Astrocyte (in vitro differentiated cells and primary cell): ENCODE measurements around the gene EGFLAM. TPM values are rescaled to one million over a fixed set of nuclear protein-coding genes. Genes with fewer than 3 reads are reported as not detected.

Experiments
- DNase-seq: peaks from one replicate; pipeline ENCODE4 v3.0.0-alpha.2; 2010; ENCODE audit warnings: low read depth
- FAIRE-seq: peaks from 2 replicates; lab custom pipeline; 2011; peaks lifted over from hg19 to GRCh38; lab: Jason Lieb, UNC
- H2AFZ ChIP-seq: 2 replicates; pipeline ENCODE4 v1.6.0; 2012; ENCODE audit warnings: low read depth, low read length, inconsistent platforms
- H3K27ac ChIP-seq: 2 replicates; pipeline ENCODE4 v1.5.1; 2011; ENCODE audit warnings: low read depth, low read length, inconsistent platforms
- H3K27me3 ChIP-seq: 2 replicates; pipeline ENCODE4 v1.6.0; 2011; ENCODE audit warnings: low read length, inconsistent platforms; ENCODE audit not compliant: insufficient read depth
- H3K36me3 ChIP-seq: 2 replicates; pipeline ENCODE4 v1.5.1; 2011; ENCODE audit warnings: low read length, inconsistent platforms; ENCODE audit not compliant: insufficient read depth
- H3K4me1 ChIP-seq: 2 replicates; pipeline ENCODE4 v1.5.1; 2011; ENCODE audit warnings: low read length, inconsistent platforms; ENCODE audit not compliant: insufficient read depth
- H3K4me2 ChIP-seq: 2 replicates; pipeline ENCODE4 v1.6.0; 2012; ENCODE audit warnings: low read length, inconsistent platforms
- H3K4me3 ChIP-seq: 2 replicates; pipeline ENCODE4 v1.5.1; 2011; ENCODE audit warnings: low read depth, mild to moderate bottlenecking, low read length, inconsistent platforms; ENCODE audit not compliant: insufficient read depth
- H3K79me2 ChIP-seq: 2 replicates; pipeline ENCODE4 v1.6.0; 2012; ENCODE audit warnings: mild to moderate bottlenecking, low read length, inconsistent platforms; ENCODE audit not compliant: insufficient read depth
- H3K9ac ChIP-seq: 2 replicates; pipeline ENCODE4 v1.6.0; 2012; ENCODE audit warnings: mild to moderate bottlenecking, low read length, inconsistent platforms
- H3K9me3 ChIP-seq: 2 replicates; pipeline ENCODE4 v1.5.1; 2012; ENCODE audit warnings: low read depth, mild to moderate bottlenecking, low read length, inconsistent platforms; ENCODE audit not compliant: insufficient read depth
- H4K20me1 ChIP-seq: 2 replicates; pipeline ENCODE4 v1.6.0; 2012; ENCODE audit warnings: low read length, inconsistent platforms; ENCODE audit not compliant: insufficient read depth
- H3K27ac Mint-ChIP-seq: one replicate; pipeline ENCODE4 v1.8.0; 2021; ENCODE audit warnings: mild to moderate bottlenecking, mixed read lengths; ENCODE audit not compliant: unreplicated experiment
- H3K27me3 Mint-ChIP-seq: one replicate; pipeline ENCODE4 v1.8.0; 2021; ENCODE audit warnings: low read depth, mixed read lengths; ENCODE audit not compliant: unreplicated experiment
- H3K36me3 Mint-ChIP-seq: one replicate; pipeline ENCODE4 v1.8.0; 2021; ENCODE audit warnings: low read depth, mixed read lengths; ENCODE audit not compliant: unreplicated experiment
- H3K4me1 Mint-ChIP-seq: one replicate; pipeline ENCODE4 v1.8.0; 2021; ENCODE audit warnings: low read depth, mixed read lengths; ENCODE audit not compliant: unreplicated experiment
- H3K4me3 Mint-ChIP-seq: one replicate; pipeline ENCODE4 v1.8.0; 2021; ENCODE audit warnings: mild to moderate bottlenecking, moderate library complexity, mixed read lengths; ENCODE audit not compliant: unreplicated experiment
- H3K9me3 Mint-ChIP-seq: one replicate; pipeline ENCODE4 v1.8.0; 2021; ENCODE audit warnings: mild to moderate bottlenecking, mixed read lengths; ENCODE audit not compliant: unreplicated experiment
- CTCF ChIP-seq: IDR thresholded peaks from 2 replicates; pipeline ENCODE4 v1.5.1; 2011; ENCODE audit warnings: low read depth, mild to moderate bottlenecking, inconsistent platforms, low read length, moderate library complexity; ENCODE audit not compliant: insufficient read depth
- EZH2 ChIP-seq: IDR thresholded peaks from 2 replicates; pipeline ENCODE4 v1.6.1; 2012; ENCODE audit warnings: mild to moderate bottlenecking, low read length, inconsistent platforms; ENCODE audit not compliant: insufficient read depth
- total RNA-seq: library from RNA; stranded (reverse); gene quantifications from 2 replicates; pipeline ENCODE4 v1.2.1, GENCODE V29; 2021

EGFLAM gene
- total RNA-seq, 1 donor from 2014 or later: 1.0 TPM

GRCh38 chr5:38451074-38451725, 192.8 kb downstream of the EGFLAM start:
- TF ChIP-seq CTCF: no peak
- TF ChIP-seq EZH2: no peak
- Mint-ChIP-seq H3K4me1 (peaks cover 12% of the 10 kb centered on the region), H3K27ac (no peak overlapping the region), H3K36me3 (no peaks in the 10 kb centered on the region), H3K9me3 (peaks cover 4% of the 10 kb centered on the region), H3K27me3 (peaks cover 35% of the 10 kb centered on the region), H3K4me3 (no peak overlapping the region)
- no peaks in the 10 kb centered on the region for H3K79me2 ChIP-seq
- FAIRE-seq (no peak), DNase-seq (no peak)
- H2AFZ ChIP-seq: no peak overlapping the region
- H4K20me1 ChIP-seq: no peaks in the 10 kb centered on the region
- H3K4me2 ChIP-seq: no peak overlapping the region
- no peaks in the 10 kb centered on the region for H3K36me3 ChIP-seq
- no peaks in the 10 kb centered on the region for H3K9me3 ChIP-seq
- no peaks in the 10 kb centered on the region for H3K4me1 ChIP-seq
- peaks cover 5% of the 10 kb centered on the region for H3K27me3 ChIP-seq
- H3K4me3 ChIP-seq: no peak overlapping the region
- no peak overlapping the region for H3K27ac ChIP-seq
- no peak overlapping the region for H3K9ac ChIP-seq

- Mint-ChIP-seq H3K36me3 (no peaks in the 10 kb centered on the region), H3K4me1 (peaks cover 12% of the 10 kb centered on the region), H3K4me3 (no peak overlapping the region), H3K27me3 (peaks cover 36% of the 10 kb centered on the region), H3K27ac (no peak overlapping the region), H3K9me3 (peaks cover 4% of the 10 kb centered on the region)
- Histone ChIP-seq H3K4me2 (no peak overlapping the region), H3K27me3 (peaks cover 5% of the 10 kb centered on the region), H3K4me3 (no peak overlapping the region), H2AFZ (no peak overlapping the region), H3K27ac (no peak overlapping the region), H4K20me1 (no peaks in the 10 kb centered on the region), H3K36me3 (no peaks in the 10 kb centered on the region), H3K9ac (no peak overlapping the region), H3K4me1 (no peaks in the 10 kb centered on the region), H3K9me3 (no peaks in the 10 kb centered on the region), H3K79me2 (no peaks in the 10 kb centered on the region)
- TF ChIP-seq CTCF: no peak
- no peak for TF ChIP-seq EZH2
- FAIRE-seq: no peak
- DNase-seq: no peak
Measured at GRCh38 chr5:38452201-38452600, 193.8 kb downstream of the EGFLAM start.

- Histone ChIP-seq H2AFZ (no peak overlapping the region), H3K27ac (no peak overlapping the region), H3K4me2 (no peak overlapping the region), H3K27me3 (peaks cover 5% of the 10 kb centered on the region), H3K4me3 (no peak overlapping the region), H3K36me3 (no peaks in the 10 kb centered on the region), H3K9me3 (no peaks in the 10 kb centered on the region), H3K4me1 (no peaks in the 10 kb centered on the region), H3K79me2 (no peaks in the 10 kb centered on the region), H4K20me1 (no peaks in the 10 kb centered on the region), H3K9ac (no peak overlapping the region)
- H3K9me3 Mint-ChIP-seq: peaks cover 4% of the 10 kb centered on the region
- H3K4me1 Mint-ChIP-seq: peaks cover 10% of the 10 kb centered on the region
- TF ChIP-seq CTCF (no peak), EZH2 (no peak)
- H3K27me3 Mint-ChIP-seq: peaks cover 41% of the 10 kb centered on the region
- FAIRE-seq: no peak
- peak overlapping the region; percentile 11 for H3K4me3 Mint-ChIP-seq
- DNase-seq: no peak
- no peak overlapping the region for H3K27ac Mint-ChIP-seq
- H3K36me3 Mint-ChIP-seq: no peaks in the 10 kb centered on the region
Measured at GRCh38 chr5:38453506-38453905, 195.1 kb downstream of the EGFLAM start.
